ENCODE measurements around the gene MYO5B.

The MYO5B gene

GRCh38 chr18:50006470-50007046 lies 188.4 kb downstream of the MYO5B start:
- DNase-seq = no peak

GRCh38 chr18:50004013-50004412 lies 190.9 kb downstream of the MYO5B start:
- DNase-seq = no peak

- no peak for DNase-seq
Observed at GRCh38 chr18:50002781-50003180, 192.2 kb downstream of the MYO5B start.

- DNase-seq = no peak
Observed at GRCh38 chr18:50000227-50000626, 194.7 kb downstream of the MYO5B start.

- no peak for DNase-seq
Observed at GRCh38 chr18:49999128-49999527, 195.8 kb downstream of the MYO5B start.

- DNase-seq = no peak
Observed at GRCh38 chr18:49997558-49997957, 197.4 kb downstream of the MYO5B start.

GRCh38 chr18:49994410-49994809 lies 200.5 kb downstream of the MYO5B start:
- no peak for DNase-seq

- DNase-seq = no peak
Observed at GRCh38 chr18:49993299-49993698, 201.6 kb downstream of the MYO5B start.

GRCh38 chr18:49988733-49989132 lies 206.2 kb downstream of the MYO5B start:
- DNase-seq = no peak

- no peak for DNase-seq
Observed at GRCh38 chr18:49988101-49988500, 206.8 kb downstream of the MYO5B start.

GRCh38 chr18:49985236-49985635 lies 209.7 kb downstream of the MYO5B start:
- DNase-seq = no peak

GRCh38 chr18:49980896-49981295 lies 214.1 kb downstream of the MYO5B start:
- no peak for DNase-seq

GRCh38 chr18:49976795-49977560 lies 218.0 kb downstream of the MYO5B start:
- DNase-seq = no peak

- no peak for DNase-seq
Observed at GRCh38 chr18:49976001-49976400, 218.9 kb downstream of the MYO5B start.

- DNase-seq = no peak
Observed at GRCh38 chr18:49974079-49974478, 220.9 kb downstream of the MYO5B start.

- DNase-seq = no peak
Observed at GRCh38 chr18:49973592-49973991, 221.4 kb downstream of the MYO5B start.

GRCh38 chr18:49972535-49972934 lies 222.4 kb downstream of the MYO5B start:
- no peak for DNase-seq

GRCh38 chr18:49971462-49971861 lies 223.5 kb downstream of the MYO5B start:
- no peak for DNase-seq

GRCh38 chr18:49970319-49970718 lies 224.6 kb downstream of the MYO5B start:
- no peak for DNase-seq

- DNase-seq = no peak
Observed at GRCh38 chr18:49968644-49969309, 226.2 kb downstream of the MYO5B start.

GRCh38 chr18:49967636-49968313 lies 227.2 kb downstream of the MYO5B start:
- DNase-seq = no peak

GRCh38 chr18:49967171-49967570 lies 227.8 kb downstream of the MYO5B start:
- no peak for DNase-seq

GRCh38 chr18:49966090-49966489 lies 228.9 kb downstream of the MYO5B start:
- no peak for DNase-seq

GRCh38 chr18:49963217-49963616 lies 231.7 kb downstream of the MYO5B start:
- DNase-seq = no peak

Data from SW 1271 (cell line).